ENCODE data around the gene PTPRN2.

Gene PTPRN2

GRCh38 chr7:158519633-158520174 is 67.9 kb downstream of the PTPRN2 start:
- TF ChIP-seq CTCF (IDR thresholded peaks at IDR 0.05; ENCODE audit: borderline replicate concordance, insufficient read depth, low read depth, low read length) = no peak
- H3K4me3 ChIP-seq (ENCODE audit: low read depth, low read length) = no peak overlapping the region

- no peak for TF ChIP-seq CTCF (IDR thresholded peaks at IDR 0.05; ENCODE audit: borderline replicate concordance, insufficient read depth, low read depth, low read length)
- no peak overlapping the region for H3K4me3 ChIP-seq (ENCODE audit: low read depth, low read length)
These were observed 68.5 kb downstream of the PTPRN2 start for GRCh38 chr7:158518980-158519632.

- no peak for TF ChIP-seq CTCF (IDR thresholded peaks at IDR 0.05; ENCODE audit: borderline replicate concordance, insufficient read depth, low read depth, low read length)
- H3K4me3 ChIP-seq (ENCODE audit: low read depth, low read length) = no peak overlapping the region
These were observed 70.1 kb downstream of the PTPRN2 start for GRCh38 chr7:158517571-158517970.

- no peak for TF ChIP-seq CTCF (IDR thresholded peaks at IDR 0.05; ENCODE audit: borderline replicate concordance, insufficient read depth, low read depth, low read length)
- no peak overlapping the region for H3K4me3 ChIP-seq (ENCODE audit: low read depth, low read length)
These were observed 70.6 kb downstream of the PTPRN2 start for GRCh38 chr7:158517072-158517471.

- H3K4me3 ChIP-seq (ENCODE audit: low read depth, low read length) = no peak overlapping the region
- TF ChIP-seq CTCF (IDR thresholded peaks at IDR 0.05; ENCODE audit: borderline replicate concordance, insufficient read depth, low read depth, low read length) = no peak
These were observed 71.1 kb downstream of the PTPRN2 start for GRCh38 chr7:158516524-158516923.

- TF ChIP-seq CTCF (IDR thresholded peaks at IDR 0.05; ENCODE audit: borderline replicate concordance, insufficient read depth, low read depth, low read length) = no peak
- no peak overlapping the region for H3K4me3 ChIP-seq (ENCODE audit: low read depth, low read length)
These were observed 74.8 kb downstream of the PTPRN2 start for GRCh38 chr7:158512869-158513268.

GRCh38 chr7:158512042-158512441 is 75.6 kb downstream of the PTPRN2 start:
- TF ChIP-seq CTCF (IDR thresholded peaks at IDR 0.05; ENCODE audit: borderline replicate concordance, insufficient read depth, low read depth, low read length) = no peak
- H3K4me3 ChIP-seq (ENCODE audit: low read depth, low read length) = no peak overlapping the region
